Thoracic aorta (tissue), 2 donors: ENCODE measurements around the gene OR51B4. TPM values are rescaled to one million over a fixed set of nuclear protein-coding genes. Genes with fewer than 3 reads are reported as not detected.

Source experiments
- ATAC-seq: fragments of 150-250 bp; one replicate; pipeline ENCODE4 v1.8.0; 2017; ENCODE audit warnings: low read depth; ENCODE audit not compliant: insufficient number of reproducible peaks, low FRiP score
- DNase-seq: peaks from one replicate; pipeline ENCODE4 v3.0.0-alpha.2; 2020; ENCODE audit warnings: low spot score
- H3K27ac ChIP-seq, 2 donors: fragments of 200-600 bp; sonication (generic); 1 replicate in 1 of 2; 2 replicates in 1 of 2; pipeline ENCODE4 v1.5.1; 2016; ENCODE audit warnings: mild to moderate bottlenecking in 2 of 2, moderate library complexity in 2 of 2
- H3K27me3 ChIP-seq: fragments of 200-600 bp; sonication (generic); replicated peaks from 2 replicates; pipeline ENCODE4 v1.6.0; 2016; ENCODE audit warnings: mild to moderate bottlenecking; ENCODE audit not compliant: insufficient read depth
- H3K36me3 ChIP-seq: fragments of 200-600 bp; sonication (generic); one replicate; pipeline ENCODE4 v1.5.1; 2016
- H3K4me1 ChIP-seq, 2 donors: fragments of 200-600 bp; sonication (generic); 1 replicate in 1 of 2; 2 replicates in 1 of 2; pipeline versions ENCODE4 v1.5.1 to v1.6.0; 2016; ENCODE audit warnings: low read depth in 2 of 2, mild to moderate bottlenecking in 1 of 2; ENCODE audit not compliant: control insufficient read depth in 1 of 2
- H3K4me3 ChIP-seq: fragments of 200-600 bp; sonication (generic); 2 replicates; pipeline ENCODE4 v1.5.1; 2016; ENCODE audit warnings: mild to moderate bottlenecking
- H3K9me3 ChIP-seq: fragments of 200-600 bp; sonication (generic); 2 replicates; pipeline ENCODE4 v1.5.1; 2016
- CTCF ChIP-seq: fragments of 200-600 bp; sonication (generic); IDR thresholded peaks from one replicate; pipeline ENCODE4 v1.5.1; 2019; ENCODE audit warnings: antibody characterized with exemption
- total RNA-seq, 2 donors: library from RNA; depleted of rRNA; stranded (reverse); fragments of >200 nt; gene quantifications; one replicate each; pipeline versions ENCODE4 v1.1.0 to v1.2.3, GENCODE V29; 2016

OR51B4 gene
- total RNA-seq, 2 donors from 2014 or later = not detected

DNA sequence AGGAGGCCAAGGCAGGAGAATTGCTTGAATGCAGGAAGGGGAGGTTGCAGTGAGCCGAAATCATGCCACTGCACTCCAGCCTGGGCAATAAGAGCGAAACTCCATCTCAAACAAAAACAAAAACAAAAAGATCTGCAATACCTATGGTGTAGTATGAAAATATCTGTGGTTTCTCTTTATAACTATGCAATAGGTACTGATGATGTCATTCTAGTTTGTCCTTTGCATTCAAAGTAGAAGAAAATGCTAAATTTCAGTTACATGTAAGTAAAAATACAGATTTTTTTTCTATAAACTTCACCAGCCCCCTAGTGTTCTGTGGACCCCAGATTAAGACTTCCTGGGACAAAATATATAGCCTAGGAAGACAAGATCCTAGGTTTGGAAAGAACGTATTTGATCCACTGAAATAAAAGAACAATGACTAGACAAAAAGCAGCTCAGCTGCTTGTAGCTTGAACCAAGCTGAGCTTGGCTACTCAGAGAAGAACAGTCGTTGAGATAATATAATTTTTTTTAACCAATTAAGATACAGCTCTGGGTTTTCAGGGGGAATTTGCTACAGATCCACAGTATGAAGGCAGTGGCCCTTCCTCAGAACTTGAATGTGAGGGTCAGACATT is 29.2 kb downstream of the OR51B4 start:
- H3K36me3 ChIP-seq = no peaks in the 10 kb centered on the region
- no peaks in the 10 kb centered on the region for H3K27me3 ChIP-seq
- no peaks in the 10 kb centered on the region for H3K4me1 ChIP-seq
- DNase-seq = no peak
- no peaks in the 10 kb centered on the region for H3K9me3 ChIP-seq
- no peak overlapping the region for H3K27ac ChIP-seq
- no peak for ATAC-seq
- TF ChIP-seq CTCF = no peak
- H3K4me3 ChIP-seq = no peak overlapping the region

GRCh38 chr11:5269715-5270147 is 32.0 kb downstream of the OR51B4 start, which contains the start of gene HBE1:
HBE1 (minus strand) TSS chr11:5269945; CDS start chr11:5269890, 55 bp downstream.
- no peak for DNase-seq
- no peak within 1 kb of the TSS for H3K4me3 ChIP-seq
- no peaks in the 10 kb centered on the region for H3K27me3 ChIP-seq
- no peak for ATAC-seq
- TF ChIP-seq CTCF = no peak
- no peaks in the 10 kb centered on the region for H3K4me1 ChIP-seq
- H3K36me3 ChIP-seq = no peaks in the 10 kb centered on the region
- H3K27ac ChIP-seq = no peak within 1 kb of the TSS
- no peaks in the 10 kb centered on the region for H3K9me3 ChIP-seq

GRCh38 chr11:5267033-5267563 is 34.6 kb downstream of the OR51B4 start:
- no peaks in the 10 kb centered on the region for H3K36me3 ChIP-seq
- H3K4me3 ChIP-seq = no peak overlapping the region
- no peaks in the 10 kb centered on the region for H3K4me1 ChIP-seq
- TF ChIP-seq CTCF = no peak
- no peaks in the 10 kb centered on the region for H3K27me3 ChIP-seq
- no peaks in the 10 kb centered on the region for H3K9me3 ChIP-seq
- ATAC-seq (no peak), DNase-seq (no peak)
- no peak overlapping the region for H3K27ac ChIP-seq

GRCh38 chr11:5266609-5267008 is 35.1 kb downstream of the OR51B4 start:
- TF ChIP-seq CTCF = no peak
- no peaks in the 10 kb centered on the region for H3K4me1 ChIP-seq
- no peaks in the 10 kb centered on the region for H3K36me3 ChIP-seq
- DNase-seq (no peak), ATAC-seq (no peak)
- H3K27ac ChIP-seq = no peak overlapping the region
- no peaks in the 10 kb centered on the region for H3K27me3 ChIP-seq
- H3K9me3 ChIP-seq = no peaks in the 10 kb centered on the region
- no peak overlapping the region for H3K4me3 ChIP-seq

GRCh38 chr11:5265832-5266231 is 35.9 kb downstream of the OR51B4 start:
- no peak for TF ChIP-seq CTCF
- Histone ChIP-seq H3K27me3 (no peaks in the 10 kb centered on the region), H3K4me1 (no peaks in the 10 kb centered on the region), H3K9me3 (no peaks in the 10 kb centered on the region), H3K36me3 (no peaks in the 10 kb centered on the region), H3K4me3 (no peak overlapping the region), H3K27ac (no peak overlapping the region)
- no peak for DNase-seq
- no peak for ATAC-seq
